Measurements from ENCODE around the gene HYI.
"Not testable (repeated sequence)": the region's sequence is repeated elsewhere in the genome, so short reads cannot be mapped to it uniquely, and the experiment has no call there.

The HYI gene

GRCh38 chr1:43415901-43416300 is 37.8 kb downstream of the HYI start:
- H2BK5ac ChIP-seq (ENCODE audit: low read length), result no peak overlapping the region
- peaks cover 5% of the 10 kb centered on the region for H3K4me1 ChIP-seq (ENCODE audit: control insufficient read depth, low read depth, low read length)
- H3K23ac ChIP-seq (ENCODE audit: low read length), result no peak overlapping the region
- no peak overlapping the region for H3K4me2 ChIP-seq (ENCODE audit: low read length)
- H4K8ac ChIP-seq (ENCODE audit: low read depth, low read length), result no peak overlapping the region
- no peak overlapping the region for H2BK15ac ChIP-seq (replicated peaks; ENCODE audit: low read depth)
- no peak overlapping the region for H3K27ac ChIP-seq (ENCODE audit: low read depth, low read length)
- H3K4me3 ChIP-seq (ENCODE audit: low read length), result no peak overlapping the region
- H3K27me3 ChIP-seq (ENCODE audit: insufficient read depth, low read length, poor library complexity), result no peaks in the 10 kb centered on the region
- H3K4ac ChIP-seq (ENCODE audit: low read depth, low read length), result no peak overlapping the region
- no peak overlapping the region for H3K56ac ChIP-seq (ENCODE audit: low read length)
- no peak overlapping the region for H2BK120ac ChIP-seq (ENCODE audit: low read depth, low read length)
- WGBS (ENCODE audit: extremely low coverage, insufficient coverage, low lambda C conversion rate), result no CpG with 5 or more reads among the region's 5 CpGs
- no peak overlapping the region for H3K9ac ChIP-seq (ENCODE audit: low read length)
- H3K79me2 ChIP-seq (ENCODE audit: control insufficient read depth, insufficient read depth, low read length), result no peaks in the 10 kb centered on the region
- no peak overlapping the region for H4K5ac ChIP-seq (ENCODE audit: low read length)
- no peaks in the 10 kb centered on the region for H3K79me1 ChIP-seq (ENCODE audit: low read length)
- H3K36me3 ChIP-seq (ENCODE audit: control insufficient read depth, insufficient read depth, low read length), result peaks cover 10% of the 10 kb centered on the region
- no peak overlapping the region for H2AK5ac ChIP-seq (ENCODE audit: low read length)
- DNase-seq, result no peak
- no peak overlapping the region for H3K18ac ChIP-seq (ENCODE audit: low read length)

GRCh38 chr1:43414634-43415223 is 39.0 kb downstream of the HYI start:
- peaks cover 5% of the 10 kb centered on the region for H3K4me1 ChIP-seq (ENCODE audit: control insufficient read depth, low read depth, low read length)
- H2AK5ac ChIP-seq (ENCODE audit: low read length), result no peak overlapping the region
- no peak overlapping the region for H3K4me2 ChIP-seq (ENCODE audit: low read length)
- H2BK120ac ChIP-seq (ENCODE audit: low read depth, low read length), result no peak overlapping the region
- H3K23ac ChIP-seq (ENCODE audit: low read length), result no peak overlapping the region
- no peak overlapping the region for H3K4ac ChIP-seq (ENCODE audit: low read depth, low read length)
- DNase-seq, result peak; percentile 89
- H3K27me3 ChIP-seq (ENCODE audit: insufficient read depth, low read length, poor library complexity), result no peaks in the 10 kb centered on the region
- H3K4me3 ChIP-seq (ENCODE audit: low read length), result no peak overlapping the region
- no peak overlapping the region for H4K8ac ChIP-seq (ENCODE audit: low read depth, low read length)
- H3K36me3 ChIP-seq (ENCODE audit: control insufficient read depth, insufficient read depth, low read length), result peaks cover 2% of the 10 kb centered on the region
- H3K18ac ChIP-seq (ENCODE audit: low read length), result no peak overlapping the region
- H4K5ac ChIP-seq (ENCODE audit: low read length), result no peak overlapping the region
- H3K79me1 ChIP-seq (ENCODE audit: low read length), result no peaks in the 10 kb centered on the region
- H3K56ac ChIP-seq (ENCODE audit: low read length), result no peak overlapping the region
- no peak overlapping the region for H3K9ac ChIP-seq (ENCODE audit: low read length)
- no peaks in the 10 kb centered on the region for H3K79me2 ChIP-seq (ENCODE audit: control insufficient read depth, insufficient read depth, low read length)
- WGBS (ENCODE audit: extremely low coverage, insufficient coverage, low lambda C conversion rate), result no CpG with 5 or more reads among the region's 5 CpGs
- H2BK15ac ChIP-seq (replicated peaks; ENCODE audit: low read depth), result no peak overlapping the region
- H3K27ac ChIP-seq (ENCODE audit: low read depth, low read length), result no peak overlapping the region
- H2BK5ac ChIP-seq (ENCODE audit: low read length), result no peak overlapping the region

DNA sequence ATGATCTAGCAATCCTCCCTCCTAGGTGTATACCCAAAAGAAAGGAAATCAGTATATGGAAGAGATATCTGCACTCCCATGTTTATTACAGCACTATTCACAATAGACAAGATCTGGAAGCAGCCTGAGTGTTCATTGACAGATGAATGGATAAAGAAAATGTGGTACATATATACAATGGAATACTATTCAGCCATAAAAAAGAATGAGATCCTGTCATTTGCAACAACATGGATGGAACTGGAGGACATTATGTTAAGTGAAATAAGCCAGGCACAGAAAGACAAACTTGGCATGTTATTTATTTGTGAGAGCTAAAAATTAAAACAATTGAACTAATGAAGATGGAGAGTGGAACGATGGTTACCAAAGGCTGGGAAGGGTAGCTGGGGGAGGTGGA is 40.3 kb downstream of the HYI start:
- H3K27me3 ChIP-seq (ENCODE audit: insufficient read depth, low read length, poor library complexity); H2BK5ac ChIP-seq (ENCODE audit: low read length); H4K8ac ChIP-seq (ENCODE audit: low read depth, low read length); H3K4me1 ChIP-seq (ENCODE audit: control insufficient read depth, low read depth, low read length); H2AK5ac ChIP-seq (ENCODE audit: low read length); H4K5ac ChIP-seq (ENCODE audit: low read length); H3K9ac ChIP-seq (ENCODE audit: low read length); H3K23ac ChIP-seq (ENCODE audit: low read length); H3K18ac ChIP-seq (ENCODE audit: low read length); H3K79me1 ChIP-seq (ENCODE audit: low read length); H2BK15ac ChIP-seq (replicated peaks; ENCODE audit: low read depth); H3K4me3 ChIP-seq (ENCODE audit: low read length); H3K36me3 ChIP-seq (ENCODE audit: control insufficient read depth, insufficient read depth, low read length); DNase-seq; H3K79me2 ChIP-seq (ENCODE audit: control insufficient read depth, insufficient read depth, low read length); H3K4ac ChIP-seq (ENCODE audit: low read depth, low read length); H3K56ac ChIP-seq (ENCODE audit: low read length); H2BK120ac ChIP-seq (ENCODE audit: low read depth, low read length); H3K4me2 ChIP-seq (ENCODE audit: low read length); H3K27ac ChIP-seq (ENCODE audit: low read depth, low read length): not testable (repeated sequence)
- no CpG with 5 or more reads among the region's 1 CpG for WGBS (ENCODE audit: extremely low coverage, insufficient coverage, low lambda C conversion rate)

- Histone ChIP-seq H2BK120ac (ENCODE audit: low read depth, low read length) (no peak overlapping the region), H3K79me2 (ENCODE audit: control insufficient read depth, insufficient read depth, low read length) (no peaks in the 10 kb centered on the region), H2BK5ac (ENCODE audit: low read length) (no peak overlapping the region), H3K27me3 (ENCODE audit: insufficient read depth, low read length, poor library complexity) (no peaks in the 10 kb centered on the region), H3K4ac (ENCODE audit: low read depth, low read length) (no peak overlapping the region), H3K79me1 (ENCODE audit: low read length) (no peaks in the 10 kb centered on the region), H3K4me2 (ENCODE audit: low read length) (no peak overlapping the region), H3K4me3 (ENCODE audit: low read length) (no peak overlapping the region), H4K8ac (ENCODE audit: low read depth, low read length) (no peak overlapping the region), H3K27ac (ENCODE audit: low read depth, low read length) (no peak overlapping the region), H2BK15ac (replicated peaks; ENCODE audit: low read depth) (no peak overlapping the region), H2AK5ac (ENCODE audit: low read length) (no peak overlapping the region), H3K18ac (ENCODE audit: low read length) (no peak overlapping the region), H4K5ac (ENCODE audit: low read length) (no peak overlapping the region), H3K9ac (ENCODE audit: low read length) (no peak overlapping the region), H3K56ac (ENCODE audit: low read length) (no peak overlapping the region), H3K36me3 (ENCODE audit: control insufficient read depth, insufficient read depth, low read length) (no peaks in the 10 kb centered on the region), H3K4me1 (ENCODE audit: control insufficient read depth, low read depth, low read length) (no peaks in the 10 kb centered on the region), H3K23ac (ENCODE audit: low read length) (no peak overlapping the region)
- DNase-seq, result no peak
- no CpG with 5 or more reads among the region's 3 CpGs for WGBS (ENCODE audit: extremely low coverage, insufficient coverage, low lambda C conversion rate)
Observed at GRCh38 chr1:43410571-43410970, 43.2 kb downstream of the HYI start.

- no peak overlapping the region for H3K4me2 ChIP-seq (ENCODE audit: low read length)
- no peak overlapping the region for H3K56ac ChIP-seq (ENCODE audit: low read length)
- no peaks in the 10 kb centered on the region for H3K27me3 ChIP-seq (ENCODE audit: insufficient read depth, low read length, poor library complexity)
- no peak overlapping the region for H3K9ac ChIP-seq (ENCODE audit: low read length)
- H3K23ac ChIP-seq (ENCODE audit: low read length), result no peak overlapping the region
- no peak overlapping the region for H2BK5ac ChIP-seq (ENCODE audit: low read length)
- no peak overlapping the region for H2BK15ac ChIP-seq (replicated peaks; ENCODE audit: low read depth)
- no peaks in the 10 kb centered on the region for H3K36me3 ChIP-seq (ENCODE audit: control insufficient read depth, insufficient read depth, low read length)
- 100% methylated on average over 1 of the region's 2 CpGs for WGBS (ENCODE audit: extremely low coverage, insufficient coverage, low lambda C conversion rate)
- H3K4me1 ChIP-seq (ENCODE audit: control insufficient read depth, low read depth, low read length), result no peaks in the 10 kb centered on the region
- no peak overlapping the region for H2AK5ac ChIP-seq (ENCODE audit: low read length)
- H3K4me3 ChIP-seq (ENCODE audit: low read length), result no peak overlapping the region
- H3K18ac ChIP-seq (ENCODE audit: low read length), result no peak overlapping the region
- no peak for DNase-seq
- no peak overlapping the region for H3K4ac ChIP-seq (ENCODE audit: low read depth, low read length)
- H3K79me1 ChIP-seq (ENCODE audit: low read length), result no peaks in the 10 kb centered on the region
- H3K27ac ChIP-seq (ENCODE audit: low read depth, low read length), result no peak overlapping the region
- no peak overlapping the region for H4K5ac ChIP-seq (ENCODE audit: low read length)
- H4K8ac ChIP-seq (ENCODE audit: low read depth, low read length), result no peak overlapping the region
- no peaks in the 10 kb centered on the region for H3K79me2 ChIP-seq (ENCODE audit: control insufficient read depth, insufficient read depth, low read length)
- H2BK120ac ChIP-seq (ENCODE audit: low read depth, low read length), result no peak overlapping the region
Observed at GRCh38 chr1:43405876-43406234, 47.9 kb downstream of the HYI start.

DNA sequence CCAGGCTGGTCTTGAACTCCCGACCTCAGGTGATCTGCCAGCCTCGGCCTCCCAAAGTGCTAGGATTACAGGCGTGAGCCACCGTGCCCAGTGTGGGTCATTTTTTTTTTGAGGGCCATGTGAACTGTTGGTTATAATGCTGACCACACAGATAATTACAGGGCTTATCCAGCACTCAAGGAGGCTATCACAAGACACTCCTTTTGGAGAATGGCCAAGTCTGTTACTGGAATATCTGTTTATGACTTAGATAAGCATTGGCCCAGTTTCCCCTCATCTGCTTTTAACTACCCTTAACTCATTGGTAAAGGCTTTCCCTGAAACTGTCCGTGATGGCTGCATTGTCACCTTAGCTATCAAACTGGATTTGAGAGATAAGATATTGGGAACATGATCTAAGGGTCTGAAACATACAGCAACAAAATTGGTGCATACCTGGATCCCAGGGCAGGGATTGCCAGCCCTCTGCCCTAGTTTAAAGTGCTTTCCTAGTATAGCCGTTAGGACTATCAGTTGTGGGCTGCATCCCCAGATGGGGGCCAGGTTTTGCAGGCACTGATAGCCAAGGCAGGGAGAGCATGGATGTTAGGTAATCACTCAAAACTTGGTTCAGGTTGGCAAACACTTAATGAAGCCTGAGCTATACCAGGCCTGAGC is 48.4 kb downstream of the HYI start:
- H3K4me3 ChIP-seq (ENCODE audit: low read length), result no peak overlapping the region
- WGBS (ENCODE audit: extremely low coverage, insufficient coverage, low lambda C conversion rate), result no CpG with 5 or more reads among the region's 6 CpGs

More for the DNA sequence above, 48.4 kb downstream of the HYI start:
- Histone ChIP-seq H2AK5ac (ENCODE audit: low read length) (no peak overlapping the region), H3K23ac (ENCODE audit: low read length) (no peak overlapping the region), H4K8ac (ENCODE audit: low read depth, low read length) (no peak overlapping the region), H3K36me3 (ENCODE audit: control insufficient read depth, insufficient read depth, low read length) (no peaks in the 10 kb centered on the region), H3K4me2 (ENCODE audit: low read length) (no peak overlapping the region), H3K9ac (ENCODE audit: low read length) (no peak overlapping the region), H4K5ac (ENCODE audit: low read length) (no peak overlapping the region), H3K4ac (ENCODE audit: low read depth, low read length) (no peak overlapping the region), H3K79me2 (ENCODE audit: control insufficient read depth, insufficient read depth, low read length) (no peaks in the 10 kb centered on the region), H3K27me3 (ENCODE audit: insufficient read depth, low read length, poor library complexity) (no peaks in the 10 kb centered on the region), H2BK120ac (ENCODE audit: low read depth, low read length) (no peak overlapping the region), H3K27ac (ENCODE audit: low read depth, low read length) (no peak overlapping the region), H2BK5ac (ENCODE audit: low read length) (no peak overlapping the region), H2BK15ac (replicated peaks; ENCODE audit: low read depth) (no peak overlapping the region), H3K18ac (ENCODE audit: low read length) (no peak overlapping the region), H3K79me1 (ENCODE audit: low read length) (no peaks in the 10 kb centered on the region), H3K56ac (ENCODE audit: low read length) (no peak overlapping the region), H3K4me1 (ENCODE audit: control insufficient read depth, low read depth, low read length) (no peaks in the 10 kb centered on the region)
- DNase-seq, result no peak
